COLO668 (cell line): ENCODE data around the gene SLC44A5.
"Not testable (repeated sequence)": the region's sequence is repeated elsewhere in the genome, so short reads cannot be mapped to it uniquely, and the experiment has no call there.

Source experiments
- DNase-seq: peaks from one replicate; lab custom pipeline; 2025; ENCODE audit not compliant: unreplicated experiment; lab: John Stamatoyannopoulos, UW

Gene SLC44A5

GRCh38 chr1:75292013-75292412 lies 318.9 kb downstream of the SLC44A5 start:
- no peak for DNase-seq

- DNase-seq: no peak
Measured at GRCh38 chr1:75276385-75276784, 334.5 kb downstream of the SLC44A5 start.

- DNase-seq: no peak
Measured at GRCh38 chr1:75275631-75276030, 335.3 kb downstream of the SLC44A5 start.

GRCh38 chr1:75274920-75275506 lies 335.9 kb downstream of the SLC44A5 start:
- DNase-seq: no peak

GRCh38 chr1:75273110-75273509 lies 337.8 kb downstream of the SLC44A5 start:
- DNase-seq: no peak

- no peak for DNase-seq
Measured at GRCh38 chr1:75265792-75266191, 345.1 kb downstream of the SLC44A5 start.

DNA sequence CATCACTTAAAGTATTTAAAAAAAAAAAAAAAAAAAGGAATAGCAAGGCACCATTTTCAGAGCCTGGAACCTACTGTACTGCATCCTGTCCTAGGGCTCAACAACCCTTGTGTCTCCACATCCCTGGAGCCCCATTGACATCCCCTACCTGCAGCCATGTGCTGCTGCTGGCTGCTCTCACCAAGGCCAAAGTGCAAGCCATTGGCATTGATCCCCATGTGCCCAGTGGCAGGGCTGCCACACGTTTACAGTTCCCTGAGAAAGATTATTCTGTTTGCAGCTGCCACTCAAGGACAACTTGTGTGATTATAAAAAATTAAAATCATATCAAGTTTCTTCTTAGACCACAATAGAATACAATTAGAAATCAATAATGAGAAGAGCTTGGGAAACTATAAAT lies 346.8 kb downstream of the SLC44A5 start:
- no peak for DNase-seq

- DNase-seq: not testable (repeated sequence)
Measured at GRCh38 chr1:75263616-75264015, 347.3 kb downstream of the SLC44A5 start.

- DNase-seq: not testable (repeated sequence)
Measured at GRCh38 chr1:75261946-75262345, 349.0 kb downstream of the SLC44A5 start.

- no peak for DNase-seq
Measured at GRCh38 chr1:75258351-75258750, 352.6 kb downstream of the SLC44A5 start.

DNA sequence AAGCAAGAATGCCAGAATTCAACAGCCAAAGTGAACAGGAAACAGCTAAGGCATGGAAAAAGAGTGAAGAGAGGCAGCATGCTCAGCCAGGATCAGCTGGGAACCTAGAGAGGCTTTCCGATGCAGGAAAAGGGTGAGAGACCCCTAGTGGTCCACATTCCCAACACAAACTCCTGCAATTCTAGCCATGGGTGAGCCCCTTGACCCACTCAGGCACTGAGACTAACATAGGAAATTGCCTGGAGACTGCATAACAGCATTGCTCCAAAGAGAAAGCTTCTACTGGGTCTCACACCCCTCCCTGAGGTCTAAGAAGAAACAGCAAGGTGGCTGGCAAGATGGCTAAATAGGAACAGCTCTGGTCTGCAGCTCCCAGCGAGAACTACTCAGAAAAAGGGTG lies 353.5 kb downstream of the SLC44A5 start:
- DNase-seq: no peak

DNA sequence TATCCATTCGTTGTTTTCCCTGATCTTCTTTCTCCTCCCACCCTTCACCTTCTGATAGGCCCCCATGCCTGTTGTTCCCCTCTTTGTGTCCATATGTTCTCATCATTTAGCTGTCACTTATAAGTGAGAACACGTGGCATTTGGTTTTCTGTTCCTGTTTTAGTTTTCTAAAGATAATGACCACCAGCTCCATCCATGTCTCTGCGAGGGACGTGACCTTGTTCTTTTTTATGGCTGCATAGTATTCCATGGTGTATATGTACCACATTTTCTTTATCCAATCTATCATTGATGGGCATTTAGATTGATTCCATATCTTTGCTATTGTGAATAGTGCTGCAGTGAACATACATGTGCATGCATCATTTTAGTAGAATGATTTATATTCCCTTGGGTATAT lies 360.8 kb downstream of the SLC44A5 start:
- not testable (repeated sequence) for DNase-seq

- no peak for DNase-seq
Measured at GRCh38 chr1:75245239-75245638, 365.7 kb downstream of the SLC44A5 start.

- DNase-seq: no peak
Measured at GRCh38 chr1:75243124-75243523, 367.8 kb downstream of the SLC44A5 start.

DNA sequence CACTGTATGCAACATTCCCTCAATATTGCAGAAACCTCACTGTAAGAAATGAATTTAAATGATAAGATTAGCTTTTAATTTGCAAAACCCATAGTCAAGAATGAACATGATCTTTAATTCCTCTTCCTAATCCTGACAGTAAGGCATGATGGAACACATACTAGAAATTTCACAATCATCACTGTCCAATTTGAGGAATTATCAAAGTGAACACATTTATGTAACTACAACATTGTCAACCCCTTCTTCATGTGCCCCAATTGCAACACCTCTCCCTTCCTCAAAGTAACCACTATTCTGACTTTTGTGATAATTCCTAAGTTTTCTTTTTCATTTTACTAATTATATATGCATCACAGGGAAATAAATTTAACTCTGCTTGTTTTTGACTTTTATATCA lies 373.6 kb downstream of the SLC44A5 start:
- DNase-seq: no peak

DNA sequence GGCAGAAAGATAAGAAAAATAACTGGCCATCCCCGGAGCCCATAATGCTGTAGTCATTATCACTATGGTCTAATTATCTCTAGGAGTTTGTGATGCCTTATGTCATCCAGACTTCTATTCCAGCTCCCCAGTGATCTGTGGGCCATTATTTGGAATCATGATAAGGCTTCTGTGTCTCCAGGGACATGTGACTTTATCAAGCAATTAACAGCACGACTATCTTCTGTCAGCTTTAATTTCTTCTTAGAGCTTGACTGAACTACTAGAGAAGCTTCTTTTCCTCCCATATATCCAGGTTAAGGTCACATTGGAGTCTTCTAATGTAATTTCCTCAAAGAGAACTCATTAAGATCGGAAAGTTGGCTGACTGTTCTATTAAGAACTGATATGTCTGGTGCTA lies 376.4 kb downstream of the SLC44A5 start:
- DNase-seq: no peak

DNA sequence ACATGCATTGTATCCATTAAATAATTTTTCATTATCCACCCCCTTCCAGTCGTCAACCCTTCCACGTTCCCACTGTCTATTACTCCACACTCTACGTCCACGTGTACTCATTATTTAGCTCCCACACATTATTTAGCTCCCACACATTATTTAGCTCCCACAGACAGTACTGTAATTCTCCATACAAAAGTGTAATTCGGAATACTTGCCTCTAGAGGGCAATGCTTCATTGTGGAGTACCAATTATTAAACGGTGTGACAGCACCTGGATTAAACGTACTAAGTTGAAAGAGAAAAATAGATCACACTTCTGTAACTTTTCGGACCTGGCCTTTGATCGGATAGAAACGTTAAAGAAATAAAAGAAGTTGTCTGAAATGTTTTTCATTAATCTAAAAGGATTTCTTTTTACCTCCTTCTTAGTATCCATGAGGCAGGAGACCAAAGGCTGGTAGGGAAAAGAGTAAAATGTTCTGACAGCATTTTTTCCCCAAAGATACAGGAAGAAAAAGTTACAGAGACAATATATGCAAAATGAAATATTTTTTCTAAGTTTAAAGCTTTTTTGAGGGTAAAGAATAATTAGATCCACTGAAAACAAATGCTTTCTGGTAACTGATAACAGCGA lies 377.5 kb downstream of the SLC44A5 start:
- no peak for DNase-seq

DNA sequence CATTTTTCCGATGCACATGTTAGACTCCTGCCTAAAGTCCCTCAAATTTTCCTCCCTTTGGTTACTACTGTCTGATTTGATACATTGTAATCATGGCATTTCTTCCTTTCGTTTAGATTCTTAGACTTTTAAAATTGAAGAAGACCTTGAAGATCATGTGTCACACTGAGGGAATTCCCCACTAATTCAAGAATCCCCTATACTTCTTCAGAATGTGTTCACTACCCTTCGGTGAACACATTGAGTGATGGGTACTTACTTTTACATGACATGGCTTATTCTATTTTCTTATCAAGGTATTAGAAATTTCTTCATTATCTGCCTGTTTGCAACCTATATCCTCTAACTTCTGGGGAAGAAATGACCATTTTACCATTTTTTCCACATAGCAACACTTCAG lies 390.8 kb downstream of the SLC44A5 start:
- DNase-seq: no peak

DNA sequence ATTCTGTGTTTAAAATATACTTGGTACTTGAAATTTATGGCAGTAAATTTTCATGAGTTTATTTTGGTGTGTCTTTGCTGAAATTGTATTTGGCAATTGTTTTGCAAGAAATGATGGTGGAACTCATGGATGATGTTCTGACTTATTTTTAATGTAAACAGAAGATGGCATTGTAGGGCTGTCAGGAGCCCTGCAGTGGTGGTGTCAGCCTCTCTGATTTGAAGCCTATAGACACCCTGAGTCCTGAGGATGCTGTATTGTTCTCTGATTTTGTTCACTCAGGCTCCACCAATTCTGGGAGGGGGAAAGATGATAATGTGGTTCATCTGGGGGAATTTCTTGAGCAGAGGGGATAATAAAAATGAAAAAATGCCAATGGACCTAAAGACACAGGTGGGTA lies 396.9 kb downstream of the SLC44A5 start:
- DNase-seq: no peak

GRCh38 chr1:75211648-75212047 lies 399.3 kb downstream of the SLC44A5 start:
- no peak for DNase-seq

DNA sequence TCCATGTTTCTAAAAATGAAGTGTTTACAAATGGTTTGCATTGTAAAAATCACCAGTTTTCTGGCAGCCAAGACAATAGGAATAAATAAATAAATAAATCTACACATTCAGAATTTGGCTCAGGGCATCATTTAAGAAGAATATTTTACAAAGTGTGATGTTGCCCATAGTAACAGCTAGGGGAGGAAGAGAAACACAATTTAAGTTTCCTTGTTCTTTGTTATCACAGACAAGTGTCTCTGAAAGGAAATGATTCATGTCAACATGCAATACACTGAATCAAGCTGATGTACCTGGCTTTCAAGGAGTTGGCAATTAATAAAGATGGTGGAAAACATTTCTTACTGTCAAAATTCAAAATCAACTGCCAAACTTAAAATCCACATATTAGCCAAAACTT lies 402.1 kb downstream of the SLC44A5 start:
- DNase-seq: no peak

GRCh38 chr1:75203415-75204277 lies 407.3 kb downstream of the SLC44A5 start:
- peak; percentile 23 for DNase-seq
